Panc1 (cell line): ENCODE data around the gene SLC6A8. TPM values are rescaled to one million over a fixed set of nuclear protein-coding genes. Genes with fewer than 3 reads are reported as not detected.
"Not testable (repeated sequence)": the region's sequence is repeated elsewhere in the genome, so short reads cannot be mapped to it uniquely, and the experiment has no call there.

Source experiments
- ATAC-seq: fragments of 200-7000 bp; cut with Tn5 transposase; 2 replicates; pipeline ENCODE4 v1.9.1; 2020; ENCODE audit warnings: mild to moderate bottlenecking, moderate library complexity
- BruUV-seq: library from RNA; stranded (reverse); fragments of 400-500 nt; replicated peaks from 2 replicates; lab custom pipeline; 2021; lab: Mats Ljungman, UMichigan
- CTCF ChIA-PET: fragments of 300-600 bp; sonication (Branson Sonifier 250); formaldehyde crosslinking; loops from one replicate; lab custom pipeline; 2022; ENCODE audit warnings: antibody characterized with exemption; lab: Charles Lee
- POLR2A ChIA-PET: fragments of 300-600 bp; sonication (Branson Sonifier 250); formaldehyde crosslinking; loops from one replicate; lab custom pipeline; 2022; ENCODE audit warnings: antibody characterized with exemption; lab: Charles Lee
- DNase-seq: peaks from one replicate; pipeline ENCODE4 v3.0.0-alpha.2; 2010; ENCODE audit warnings: low read depth, low spot score
- H3K27ac ChIP-seq: 2 replicates; pipeline ENCODE4 v1.5.1; 2011; ENCODE audit warnings: mild to moderate bottlenecking, low read length, inconsistent platforms
- H3K27me3 ChIP-seq: fragments of 200-500 bp; sonication (Bioruptor generic); 2 replicates; pipeline ENCODE4 v1.6.0; 2014; ENCODE audit warnings: low read length, inconsistent platforms; ENCODE audit not compliant: control insufficient read depth, insufficient read depth
- H3K36me3 ChIP-seq: fragments of 200-500 bp; sonication (Bioruptor generic); 2 replicates; pipeline ENCODE4 v1.5.1; 2014; ENCODE audit warnings: inconsistent platforms, mild to moderate bottlenecking, low read length, moderate library complexity; ENCODE audit not compliant: control insufficient read depth, insufficient read depth
- H3K4me1 ChIP-seq: 2 replicates; pipeline ENCODE4 v1.5.1; 2011; ENCODE audit warnings: inconsistent platforms, mild to moderate bottlenecking, low read length, moderate library complexity; ENCODE audit not compliant: control insufficient read depth, insufficient read depth
- H3K4me3 ChIP-seq, 2 experiments: 2 replicates each; pipeline ENCODE4 v1.5.1; 2011 to 2012; ENCODE audit warnings: low read depth in 2 of 2, low read length in 2 of 2, mild to moderate bottlenecking in 2 of 2, inconsistent platforms in 1 of 2, moderate library complexity in 1 of 2
- H3K9me3 ChIP-seq: fragments of 200-500 bp; sonication (Bioruptor generic); 2 replicates; pipeline ENCODE4 v1.5.1; 2014; ENCODE audit warnings: low read depth, mild to moderate bottlenecking, inconsistent platforms, low read length, moderate library complexity; ENCODE audit not compliant: control insufficient read depth, insufficient read depth
- CTCF ChIP-seq: fragments of 450-650 bp; IDR thresholded peaks from 2 replicates; pipeline ENCODE4 v1.5.1; 2017; ENCODE audit warnings: mild to moderate bottlenecking
- POLR2AphosphoS5 ChIP-seq: IDR thresholded peaks from 2 replicates; pipeline ENCODE4 v1.6.1; 2012; ENCODE audit warnings: mild to moderate bottlenecking, low read depth, low read length, moderate library complexity
- SIN3A ChIP-seq: IDR thresholded peaks from 2 replicates; pipeline ENCODE4 v1.6.1; 2012; ENCODE audit warnings: low read depth, mild to moderate bottlenecking, low read length, moderate library complexity, borderline replicate concordance; ENCODE audit not compliant: insufficient read depth
- TCF7L2 ChIP-seq: IDR thresholded peaks from 2 replicates; pipeline ENCODE4 v1.6.1; 2011; ENCODE audit warnings: mild to moderate bottlenecking, low read depth, low read length, inconsistent platforms
- in situ Hi-C: cut with HindIII; loops from 2 replicates; pipeline ENCODE4 v1.10.0; 2016; ENCODE audit warnings: low sequenced_read_pairs, low pct_unique_long_range_greater_than_20kb
- intact Hi-C: fragments of 100-400 bp; cut with micrococcal nuclease; formaldehyde crosslinking; loops from one replicate; pipeline ENCODE4 v1.10.0; 2022; ENCODE audit not compliant: unreplicated experiment
- total RNA-seq: library from RNA; stranded (reverse); gene quantifications from one replicate; pipeline ENCODE4 v1.2.1, GENCODE V29; 2021; ENCODE audit not compliant: unreplicated experiment
- TF ChIP-seq, protein P1 (sequence below), 2 experiments: IDR thresholded peaks; 2 replicates each; pipeline ENCODE4 v1.6.1; 2011 to 2012; ENCODE audit warnings: low read depth in 2 of 2, control low read depth in 1 of 2, low read length in 1 of 2, mild to moderate bottlenecking in 1 of 2, moderate library complexity in 1 of 2; ENCODE audit not compliant: insufficient read depth in 1 of 2

The SLC6A8 gene
- total RNA-seq, 1 experiment from 2014 or later = 125 TPM

DNA sequence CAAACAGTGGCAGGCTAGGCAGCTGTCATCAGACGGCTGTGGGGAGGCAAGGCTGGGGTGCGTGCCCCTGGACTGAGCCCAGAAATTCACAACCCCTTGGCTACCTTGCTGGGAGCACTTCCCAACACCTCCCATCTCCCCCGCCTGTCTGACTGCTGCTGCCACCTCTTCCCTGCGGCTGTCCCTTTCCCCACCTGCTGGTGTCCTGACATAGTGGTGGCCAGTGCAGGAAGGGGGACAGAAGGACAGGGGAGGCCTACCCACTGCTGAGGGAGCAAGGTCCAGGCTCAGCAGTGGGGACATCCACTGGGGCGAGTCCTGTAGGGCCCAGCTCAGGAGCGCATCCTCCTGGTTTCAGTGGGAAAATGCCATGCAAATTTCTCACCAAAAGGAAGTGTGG, 40.4 kb downstream of the SLC6A8 start:
- Histone ChIP-seq H3K27ac (peak overlapping the region; percentile 92), H3K4me1 (peaks cover 14% of the 10 kb centered on the region), H3K36me3 (no peaks in the 10 kb centered on the region; the same call in 1 of the 2 replicates), H3K4me3 (no peak overlapping the region; a peak in 1 of 4 replicates), H3K27me3 (no peaks in the 10 kb centered on the region), H3K9me3 (0 out of 2 replicates have a peak, but pooled peaks cover 3% of the 10 kb centered on the region)
- DNase-seq (no peak), ATAC-seq (no peak)
- ChIA-PET CTCF (no interaction called here), POLR2A (interaction anchor here (0.7 kb wide), 1 partner anchor 248 kb away, joined by 3 read pairs; no protein-coding TSS in a partner anchor)
- TF ChIP-seq TCF7L2 = no peak
- no peak for TF ChIP-seq POLR2AphosphoS5
- BruUV-seq = no TSS peak
- intact Hi-C loops = no loop called here
- in situ Hi-C loops = no loop called here

- no TSS peak for BruUV-seq
- DNase-seq = no peak
- CTCF ChIA-PET = no interaction called here
- intact Hi-C loops (no loop called here), in situ Hi-C loops (no loop called here)
- peaks cover 14% of the 10 kb centered on the region for H3K4me1 ChIP-seq
- POLR2A ChIA-PET = interaction anchor here (0.7 kb wide), 2 partner anchors 16 to 247 kb away, joined by 3 to 4 read pairs; no protein-coding TSS in a partner anchor
- no peak overlapping the region; the same call in 1 of the 2 replicates for H3K27ac ChIP-seq
- H3K9me3 ChIP-seq = 0 out of 2 replicates have a peak, but pooled peaks cover 3% of the 10 kb centered on the region
- H3K27me3 ChIP-seq = no peaks in the 10 kb centered on the region
- TF ChIP-seq POLR2AphosphoS5 = no peak
- TF ChIP-seq, protein P1, sequence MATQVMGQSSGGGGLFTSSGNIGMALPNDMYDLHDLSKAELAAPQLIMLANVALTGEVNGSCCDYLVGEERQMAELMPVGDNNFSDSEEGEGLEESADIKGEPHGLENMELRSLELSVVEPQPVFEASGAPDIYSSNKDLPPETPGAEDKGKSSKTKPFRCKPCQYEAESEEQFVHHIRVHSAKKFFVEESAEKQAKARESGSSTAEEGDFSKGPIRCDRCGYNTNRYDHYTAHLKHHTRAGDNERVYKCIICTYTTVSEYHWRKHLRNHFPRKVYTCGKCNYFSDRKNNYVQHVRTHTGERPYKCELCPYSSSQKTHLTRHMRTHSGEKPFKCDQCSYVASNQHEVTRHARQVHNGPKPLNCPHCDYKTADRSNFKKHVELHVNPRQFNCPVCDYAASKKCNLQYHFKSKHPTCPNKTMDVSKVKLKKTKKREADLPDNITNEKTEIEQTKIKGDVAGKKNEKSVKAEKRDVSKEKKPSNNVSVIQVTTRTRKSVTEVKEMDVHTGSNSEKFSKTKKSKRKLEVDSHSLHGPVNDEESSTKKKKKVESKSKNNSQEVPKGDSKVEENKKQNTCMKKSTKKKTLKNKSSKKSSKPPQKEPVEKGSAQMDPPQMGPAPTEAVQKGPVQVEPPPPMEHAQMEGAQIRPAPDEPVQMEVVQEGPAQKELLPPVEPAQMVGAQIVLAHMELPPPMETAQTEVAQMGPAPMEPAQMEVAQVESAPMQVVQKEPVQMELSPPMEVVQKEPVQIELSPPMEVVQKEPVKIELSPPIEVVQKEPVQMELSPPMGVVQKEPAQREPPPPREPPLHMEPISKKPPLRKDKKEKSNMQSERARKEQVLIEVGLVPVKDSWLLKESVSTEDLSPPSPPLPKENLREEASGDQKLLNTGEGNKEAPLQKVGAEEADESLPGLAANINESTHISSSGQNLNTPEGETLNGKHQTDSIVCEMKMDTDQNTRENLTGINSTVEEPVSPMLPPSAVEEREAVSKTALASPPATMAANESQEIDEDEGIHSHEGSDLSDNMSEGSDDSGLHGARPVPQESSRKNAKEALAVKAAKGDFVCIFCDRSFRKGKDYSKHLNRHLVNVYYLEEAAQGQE (IDR thresholded peaks at IDR 0.05; ENCODE audit: insufficient read depth in 1 of 2, low read depth in 2 of 2, low read length in 1 of 2) = no peak
- TF ChIP-seq TCF7L2 = no peak
- TF ChIP-seq SIN3A = no peak
- TF ChIP-seq CTCF = no peak
- ATAC-seq = no peak
- H3K36me3 ChIP-seq = no peaks in the 10 kb centered on the region
- no peak overlapping the region for H3K4me3 ChIP-seq
These were observed 41.4 kb downstream of the SLC6A8 start for GRCh38 chrX:153728951-153729631.

GRCh38 chrX:153730115-153730514, 42.4 kb downstream of the SLC6A8 start:
- BruUV-seq, CTCF ChIA-PET: not testable (repeated sequence)
- peaks cover 14% of the 10 kb centered on the region for H3K4me1 ChIP-seq

More at GRCh38 chrX:153730115-153730514, 42.4 kb downstream of the SLC6A8 start:
- ATAC-seq, H3K27me3 ChIP-seq, H3K27ac ChIP-seq, DNase-seq, in situ Hi-C loops, intact Hi-C loops, H3K4me3 ChIP-seq, H3K9me3 ChIP-seq, H3K36me3 ChIP-seq, POLR2A ChIA-PET: not testable (repeated sequence)
